Measurements from ENCODE around the gene DMRT3.

Gene DMRT3

DNA sequence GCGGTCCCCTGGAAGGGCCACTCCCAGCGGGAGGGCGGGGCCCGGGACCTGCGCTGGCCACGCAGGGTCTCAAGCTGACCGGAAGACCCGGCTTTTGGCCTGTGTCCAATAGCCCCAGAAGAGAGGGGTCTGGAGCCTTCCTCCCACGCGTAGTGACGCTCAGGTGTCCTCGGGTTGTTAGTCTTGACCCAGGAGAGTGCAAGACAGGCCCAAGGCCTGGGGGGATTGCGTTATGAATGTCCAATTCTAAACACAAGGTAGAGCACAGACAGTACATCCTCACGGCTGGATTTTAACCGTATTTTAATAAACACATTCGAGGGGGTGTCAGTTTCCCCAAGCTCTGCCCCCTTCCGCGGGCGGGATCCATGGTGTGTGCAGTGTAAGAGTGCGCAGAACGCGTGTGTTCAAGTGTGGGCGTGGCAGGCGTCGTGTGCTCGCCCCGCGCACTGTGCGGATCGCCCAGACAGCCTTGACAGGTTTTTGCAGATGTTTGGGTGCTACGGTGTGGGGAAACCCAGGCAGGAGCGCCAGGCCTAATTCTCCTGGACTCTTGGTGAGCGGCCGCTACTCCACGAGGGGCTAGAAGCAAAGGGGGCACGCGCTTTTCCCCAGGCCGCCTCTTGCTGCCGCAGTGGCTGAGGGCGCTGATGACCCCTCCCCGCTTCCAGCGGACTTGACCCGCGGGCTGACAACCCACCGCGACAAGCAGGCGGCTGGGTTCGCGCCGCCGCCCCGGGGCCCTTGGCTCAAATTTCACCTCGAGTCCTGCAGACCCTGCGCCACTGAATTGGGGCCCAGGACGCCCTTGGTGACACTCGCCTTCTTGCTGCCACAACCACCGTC lies 6.1 kb upstream of the DMRT3 start:
- no peak for DNase-seq (ENCODE audit: low read depth)

DNA sequence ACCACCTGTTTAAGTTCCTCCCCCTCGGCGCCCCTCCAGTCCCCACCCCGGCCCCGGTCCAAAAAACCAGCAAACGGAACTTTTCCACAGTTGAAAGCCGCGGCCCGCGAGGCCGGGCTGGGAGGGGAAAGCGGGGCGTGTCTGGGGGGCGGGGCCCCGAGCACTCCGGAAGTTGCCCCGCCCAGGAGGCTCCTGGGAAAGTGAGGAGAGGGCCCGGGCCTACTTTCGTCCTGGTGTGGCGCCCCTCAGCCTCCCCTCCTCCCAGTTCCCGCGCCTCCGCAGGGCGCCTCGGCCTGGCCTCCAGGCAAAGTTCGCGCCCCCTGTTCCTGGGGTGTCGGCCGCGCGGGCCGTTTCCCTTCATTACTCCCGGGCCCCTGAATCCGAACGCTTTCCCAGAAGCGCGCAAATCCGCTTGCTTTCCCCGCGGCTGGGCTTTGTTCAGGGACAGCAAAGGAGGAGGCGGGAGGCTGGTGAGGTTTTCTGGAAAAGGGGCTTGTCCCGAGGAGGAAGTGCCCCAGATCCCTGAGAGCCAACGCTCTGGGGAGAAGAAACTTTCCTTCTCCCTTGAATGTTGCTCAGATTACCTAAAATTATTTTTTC lies 4.5 kb upstream of the DMRT3 start:
- no peak for DNase-seq (ENCODE audit: low read depth)

DNA sequence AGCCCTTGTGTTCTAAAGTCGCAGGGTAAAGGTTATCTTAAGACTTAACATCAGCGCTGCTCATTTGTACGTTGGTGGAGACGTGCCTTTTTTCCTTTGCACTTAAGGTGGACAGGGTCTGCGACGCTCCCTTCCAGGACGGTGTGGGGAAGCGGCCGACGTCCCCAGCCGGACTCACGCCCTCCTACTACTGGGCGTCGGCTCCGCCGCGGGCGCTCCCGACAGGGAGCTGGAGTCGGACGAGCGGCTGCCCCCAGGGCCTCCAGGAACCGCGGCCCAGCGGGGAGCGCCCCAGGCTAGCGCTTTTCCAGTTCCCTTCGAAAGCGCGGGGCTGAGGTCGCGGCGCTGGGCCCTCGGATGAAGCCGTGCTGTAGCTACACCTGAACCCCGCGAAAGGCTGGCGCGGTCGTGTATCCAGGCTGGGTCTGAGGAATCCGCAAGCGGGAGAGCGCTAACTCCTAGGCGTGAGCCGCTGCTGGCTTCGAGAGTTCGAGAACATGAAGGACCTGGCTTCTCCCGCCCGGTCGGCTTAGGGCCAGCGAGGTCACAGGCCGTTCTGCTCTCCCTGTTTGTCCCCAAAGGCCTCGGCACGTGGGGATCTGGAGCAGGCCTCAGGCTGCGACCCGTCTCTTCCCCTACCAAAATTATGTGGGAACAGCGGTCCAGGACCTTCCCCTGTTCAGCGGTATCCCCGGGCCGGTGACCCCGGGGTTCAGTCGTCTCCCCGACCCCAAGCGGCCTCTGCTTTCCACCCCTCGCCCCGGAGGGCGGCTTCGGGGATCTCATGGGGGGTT lies 3.8 kb upstream of the DMRT3 start:
- DNase-seq (ENCODE audit: low read depth) = no peak

DNA sequence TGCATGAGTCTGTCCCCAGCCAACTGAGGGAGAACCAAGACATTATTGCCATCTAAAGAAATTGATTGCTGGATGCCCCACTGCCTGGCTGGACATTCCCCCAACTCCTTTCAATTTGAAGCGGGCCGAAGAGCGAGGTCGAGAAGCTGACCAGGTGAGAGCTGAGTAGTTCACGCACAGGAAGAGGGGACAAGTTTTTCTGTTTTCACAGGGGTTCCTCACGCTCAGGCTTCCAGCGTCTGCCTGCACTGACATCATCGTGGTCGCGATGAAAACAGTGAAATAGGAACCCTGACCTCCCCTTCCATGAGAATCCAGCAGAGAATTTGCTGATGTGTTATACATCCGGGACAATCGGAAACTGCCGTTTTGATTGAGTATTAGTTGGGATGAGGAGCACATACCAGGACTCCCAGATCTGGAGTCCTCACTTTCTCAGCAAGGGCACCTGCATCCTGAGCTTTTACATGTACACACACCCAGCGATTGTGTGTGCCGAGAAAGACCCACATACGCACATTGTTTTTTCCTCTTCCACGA lies 3.1 kb upstream of the DMRT3 start:
- no peak for DNase-seq (ENCODE audit: low read depth)

DNA sequence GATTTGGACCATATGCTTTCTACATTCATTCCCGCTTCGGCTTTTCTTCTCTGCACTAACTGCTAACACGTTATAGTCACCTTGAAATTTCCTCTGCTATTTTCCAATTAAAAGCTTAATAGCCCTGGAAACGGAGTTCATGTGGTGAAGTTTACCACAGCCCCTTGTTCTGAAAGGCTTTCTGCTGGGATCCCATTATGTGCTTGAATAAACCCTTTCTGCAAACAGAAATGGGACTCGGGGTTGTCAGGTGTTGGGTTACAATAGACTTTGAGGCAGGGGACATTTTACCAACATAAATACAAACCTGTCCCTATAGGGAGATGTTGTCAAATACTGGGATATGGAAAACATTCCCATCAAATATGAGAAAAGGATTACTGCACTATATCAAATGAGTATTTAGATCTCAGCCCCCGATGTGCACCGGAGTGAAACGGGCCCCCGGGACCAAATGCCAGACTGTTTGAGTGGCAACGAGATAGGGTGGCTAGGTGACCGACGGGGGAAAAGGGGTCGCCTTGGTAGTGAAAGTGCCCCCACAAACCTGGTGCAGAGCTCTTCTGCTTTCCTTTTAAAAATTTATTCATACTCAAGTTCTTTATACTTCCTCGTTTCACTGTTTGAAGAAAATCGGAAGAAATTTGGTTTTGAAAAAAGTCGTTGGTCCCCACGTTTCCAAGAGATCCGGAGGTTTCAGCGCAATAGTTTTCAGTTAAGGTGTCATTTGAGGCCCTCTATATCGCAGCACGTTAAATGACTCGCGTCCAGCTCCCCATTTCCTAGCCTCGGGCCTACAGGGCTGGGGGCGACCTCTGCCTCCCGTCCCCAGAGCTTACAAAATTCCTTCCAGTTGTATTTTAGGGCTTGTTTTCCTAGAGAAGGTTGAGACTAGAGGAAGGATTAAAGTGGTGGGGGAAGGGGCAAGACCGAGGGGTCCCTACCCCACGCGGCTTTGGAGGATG lies 2.1 kb upstream of the DMRT3 start:
- no peak for DNase-seq (ENCODE audit: low read depth)

DNA sequence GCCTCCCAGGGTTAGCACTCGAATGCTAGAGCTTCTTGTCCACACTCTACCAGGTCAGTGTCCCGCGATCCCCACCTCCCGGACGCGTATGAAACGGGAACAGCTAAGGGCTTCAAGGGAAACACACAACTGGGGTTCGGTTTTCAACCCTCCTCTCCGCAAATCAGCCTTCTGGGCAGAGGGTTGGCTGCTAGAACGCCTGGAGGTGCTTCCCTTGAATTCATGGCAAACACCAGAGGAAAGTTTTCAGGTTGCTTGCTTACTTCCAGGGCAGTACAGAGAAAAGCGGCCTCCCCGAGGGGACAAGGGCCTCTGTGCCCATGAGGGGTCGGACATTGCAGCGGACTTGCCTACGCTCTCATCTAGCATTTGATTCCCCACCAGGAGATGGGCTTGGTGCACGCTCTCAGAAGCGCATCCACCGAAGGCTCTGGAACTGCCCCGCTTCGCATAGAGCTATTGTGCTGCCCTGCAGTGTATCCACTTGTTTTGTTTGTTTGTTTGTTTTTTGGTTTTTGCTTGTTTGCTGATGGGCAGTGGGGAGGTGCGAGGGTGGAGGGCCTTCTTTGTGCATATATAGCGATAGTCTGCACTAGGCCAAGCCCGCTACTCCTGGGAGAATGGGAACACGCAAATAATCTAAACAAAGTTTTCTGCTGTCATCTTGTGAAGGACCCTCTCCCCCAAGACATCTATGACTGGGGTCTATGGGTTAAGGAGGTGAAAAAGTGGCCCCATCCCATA lies 1.3 kb upstream of the DMRT3 start:
- DNase-seq (ENCODE audit: low read depth) = no peak

DNA sequence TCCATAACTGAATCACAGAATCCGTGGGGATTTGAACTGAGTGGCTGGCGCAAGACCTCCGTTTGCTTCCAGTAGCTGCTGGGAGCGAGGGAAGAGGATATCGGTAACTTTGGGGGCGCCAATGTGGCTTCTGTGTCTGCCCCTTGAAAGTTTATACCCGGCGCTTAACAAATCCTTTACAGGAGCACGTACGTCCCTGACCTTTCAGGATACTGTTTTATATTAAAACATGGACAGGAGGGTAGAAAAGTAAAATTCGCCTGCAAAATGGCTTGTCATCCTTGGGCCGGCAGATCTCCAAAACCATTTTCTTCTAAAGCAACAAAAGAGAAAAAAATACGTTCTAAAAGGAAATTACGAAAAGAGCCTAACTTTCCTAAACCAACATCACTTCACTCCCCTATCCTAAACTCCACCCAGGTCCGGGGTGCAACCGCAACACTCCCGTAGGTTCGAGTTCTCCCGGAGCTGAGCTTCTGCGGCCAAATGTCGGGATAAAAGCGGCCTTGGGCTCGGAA lies 656 bp upstream of the DMRT3 start:
- no peak for DNase-seq (ENCODE audit: low read depth)

DNA sequence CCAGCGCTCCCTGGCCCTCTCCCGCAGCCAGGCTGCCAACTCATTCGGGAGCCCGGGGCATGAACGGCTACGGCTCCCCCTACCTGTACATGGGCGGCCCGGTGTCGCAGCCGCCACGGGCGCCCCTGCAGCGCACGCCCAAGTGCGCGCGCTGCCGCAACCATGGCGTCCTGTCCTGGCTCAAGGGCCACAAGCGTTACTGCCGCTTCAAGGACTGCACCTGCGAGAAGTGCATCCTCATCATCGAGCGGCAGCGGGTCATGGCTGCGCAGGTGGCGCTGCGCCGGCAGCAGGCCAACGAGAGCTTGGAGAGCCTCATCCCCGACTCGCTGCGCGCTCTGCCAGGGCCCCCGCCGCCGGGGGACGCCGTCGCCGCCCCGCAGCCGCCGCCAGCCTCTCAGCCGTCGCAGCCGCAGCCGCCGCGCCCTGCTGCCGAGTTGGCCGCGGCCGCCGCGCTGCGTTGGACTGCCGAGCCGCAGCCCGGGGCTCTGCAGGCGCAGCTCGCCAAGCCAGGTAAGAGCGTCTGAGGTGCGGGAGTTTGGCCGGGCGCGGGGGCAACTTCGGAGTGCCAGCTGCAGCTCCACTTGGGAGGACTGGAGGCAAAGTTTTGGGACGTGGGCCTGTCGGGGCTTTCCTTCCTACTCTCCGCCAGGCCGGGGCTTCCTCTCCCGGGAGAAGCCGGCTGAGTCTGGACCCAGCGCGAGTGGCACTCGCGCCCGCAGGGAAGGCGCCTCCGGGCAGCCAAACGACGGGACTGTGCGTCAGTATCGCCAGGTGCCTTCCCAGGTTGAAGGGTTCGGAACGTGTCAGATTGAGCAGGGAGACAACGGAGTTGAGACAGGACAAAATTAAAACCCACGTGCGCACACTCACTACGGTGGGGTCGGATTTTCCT lies 735 bp downstream of the DMRT3 start:
- no peak for DNase-seq (ENCODE audit: low read depth)

DNA sequence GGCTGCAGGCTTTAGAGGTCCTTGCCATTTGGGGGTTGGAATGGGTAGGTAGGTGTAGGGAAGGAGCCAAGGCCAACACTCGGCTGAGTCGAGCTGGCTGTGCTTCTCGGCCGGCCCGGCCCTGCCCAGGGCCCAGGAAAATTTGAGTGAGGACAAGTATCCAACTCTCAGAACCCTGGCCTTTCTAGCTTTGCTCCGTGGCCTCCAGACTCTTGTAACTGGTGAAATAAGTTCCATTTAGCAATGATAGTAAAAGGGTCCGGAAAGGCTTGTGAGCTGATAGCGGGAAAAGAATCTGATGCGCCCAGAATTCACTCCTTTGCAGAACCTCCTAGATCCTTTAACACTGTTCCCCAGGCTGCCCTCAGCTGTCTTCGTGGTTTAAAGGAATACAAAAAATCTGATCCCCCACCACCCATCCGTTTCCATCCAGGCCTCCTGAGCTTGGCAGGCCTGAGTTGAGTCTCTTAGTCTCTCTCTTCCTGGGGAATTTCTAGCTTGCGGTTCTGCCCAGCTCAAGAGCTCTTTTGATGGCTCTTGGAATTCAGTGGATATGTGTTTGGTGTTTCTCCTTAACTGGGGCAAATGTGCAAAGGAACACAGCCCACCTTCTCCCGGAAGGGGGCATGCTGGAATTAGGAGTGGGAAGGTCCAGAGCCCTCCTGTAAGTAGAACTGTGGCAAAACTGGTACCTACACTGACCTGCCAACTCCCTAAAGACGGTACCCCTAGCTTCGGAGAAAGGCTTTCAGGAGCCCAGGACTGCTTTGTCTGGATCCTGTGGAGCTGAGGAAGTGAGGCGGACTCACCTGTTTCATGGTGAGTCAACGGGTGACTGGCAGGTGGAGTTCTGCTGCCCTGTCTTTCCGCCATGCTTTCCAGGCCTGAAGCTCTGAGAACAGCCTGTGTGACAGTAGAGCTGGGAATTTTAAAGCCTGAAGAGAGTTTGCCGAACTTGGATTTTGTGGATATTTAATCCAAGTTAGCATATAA lies 1.7 kb downstream of the DMRT3 start:
- no peak for DNase-seq (ENCODE audit: low read depth)

DNA sequence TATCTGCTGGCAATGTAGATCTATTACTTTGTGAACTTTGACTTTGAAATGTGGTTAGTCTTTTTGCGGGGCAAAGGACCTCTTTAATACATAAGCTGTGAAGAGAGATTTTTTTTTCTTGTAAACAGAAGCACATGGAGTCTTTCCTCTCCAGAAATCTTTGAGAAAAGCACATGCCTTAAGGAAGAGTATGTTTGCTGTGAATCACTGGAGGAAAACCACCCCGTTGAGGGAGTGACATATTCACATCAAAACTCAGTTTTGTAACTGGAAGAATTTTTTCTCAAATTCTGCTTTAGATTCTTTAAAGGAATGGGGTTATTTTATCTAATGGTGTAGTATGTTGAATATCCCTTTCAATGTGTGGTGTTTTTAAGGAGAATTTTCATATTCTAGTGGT lies 3.5 kb downstream of the DMRT3 start:
- no peak for DNase-seq (ENCODE audit: low read depth)

DNA sequence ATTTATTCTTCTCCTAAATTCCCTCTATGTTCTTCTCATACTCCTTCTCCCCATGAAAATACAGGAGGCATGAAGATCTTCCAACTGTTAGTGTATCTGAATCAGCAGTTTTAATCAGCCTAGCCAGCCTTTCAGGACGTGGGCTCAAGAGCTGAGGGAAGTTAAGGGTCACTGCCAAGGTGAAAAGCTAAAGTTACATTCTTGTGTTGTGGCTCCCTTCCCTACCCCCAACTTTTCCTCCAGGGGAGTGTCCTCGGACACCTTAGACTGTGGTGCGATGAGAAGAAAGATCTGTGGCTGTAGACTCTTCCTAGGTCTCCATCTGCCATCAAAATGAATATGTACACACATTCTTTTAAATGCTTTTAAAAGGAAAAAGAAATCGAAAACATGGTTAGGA lies 4.2 kb downstream of the DMRT3 start:
- DNase-seq (ENCODE audit: low read depth) = no peak

DNA sequence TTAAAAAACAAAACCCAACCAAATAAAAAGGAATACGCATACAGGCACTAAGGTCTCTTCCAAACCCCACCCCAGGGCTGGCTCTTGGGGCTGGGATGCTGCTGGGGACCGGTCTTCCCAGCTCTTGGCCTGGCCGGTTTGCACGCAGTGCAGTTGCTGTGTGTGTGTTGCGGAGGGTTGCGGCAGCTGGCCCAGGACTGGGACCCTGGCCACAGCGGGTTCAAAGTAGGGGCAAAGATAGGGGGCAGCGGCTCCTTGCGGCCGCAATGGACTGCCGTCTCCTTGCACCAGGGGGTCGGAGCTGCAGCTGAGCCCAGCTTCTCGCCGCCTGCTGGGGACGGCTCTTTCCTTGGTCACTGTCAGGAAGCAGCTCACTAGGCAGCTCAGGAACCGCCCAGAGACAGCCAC lies 5.0 kb downstream of the DMRT3 start:
- DNase-seq (ENCODE audit: low read depth) = no peak

DNA sequence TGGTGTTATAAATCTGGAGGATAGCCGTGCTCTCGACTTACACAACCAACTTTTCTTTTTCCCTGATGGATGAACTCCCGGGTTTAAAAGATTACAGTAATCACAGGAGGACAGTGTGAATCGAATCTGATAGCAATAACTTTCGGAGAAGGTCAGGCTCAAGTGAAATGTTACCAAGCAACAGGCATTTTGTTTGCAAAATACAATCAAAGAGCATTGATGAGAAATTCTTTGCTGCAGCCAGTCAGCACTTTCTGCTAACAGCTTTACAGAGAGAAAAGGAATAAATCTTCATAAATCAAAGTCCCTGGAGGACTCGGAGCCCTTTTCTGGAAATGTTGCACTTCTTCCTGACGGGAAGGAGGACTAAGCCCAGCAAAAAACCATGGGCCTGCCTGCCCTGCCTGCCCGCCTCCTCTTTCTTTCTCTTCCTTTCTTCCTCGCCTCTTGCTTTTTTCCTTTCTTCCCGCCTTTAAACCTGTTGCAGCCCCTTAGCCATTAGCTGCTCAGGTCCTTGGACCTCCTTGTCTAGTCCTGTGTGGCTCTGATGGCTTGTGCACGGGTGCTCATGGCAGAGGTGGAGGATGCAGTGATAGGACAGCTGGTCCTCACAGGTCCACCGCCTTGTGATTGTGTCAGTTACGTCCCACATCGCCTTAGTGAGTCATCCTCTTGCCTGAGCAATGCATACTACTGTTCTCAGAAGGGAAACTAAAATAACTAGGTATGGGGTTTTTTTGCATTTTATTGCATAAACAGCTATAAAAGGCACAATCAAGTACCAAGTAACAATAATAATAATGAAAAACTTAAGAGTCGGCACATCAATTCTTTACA lies 6.2 kb downstream of the DMRT3 start:
- no peak for DNase-seq (ENCODE audit: low read depth)

DNA sequence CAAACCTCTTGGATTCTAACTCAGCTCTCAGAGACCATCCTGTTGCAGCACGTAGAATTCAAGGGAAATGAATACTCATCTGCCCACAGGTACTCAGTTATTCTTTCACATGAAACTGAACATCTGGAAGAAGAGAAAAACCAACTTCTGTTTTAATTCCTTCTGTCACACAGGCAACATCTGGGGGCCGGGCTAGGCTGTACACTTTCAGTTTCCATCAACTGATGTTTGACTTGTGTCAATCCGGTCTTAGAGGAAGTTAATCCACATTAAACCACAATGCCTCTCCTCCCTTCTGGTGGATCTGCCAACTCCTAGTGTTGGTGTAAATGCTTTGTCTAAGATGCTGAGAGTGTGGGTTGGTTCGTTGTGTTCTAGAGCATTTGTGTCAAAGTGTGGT lies 17.6 kb downstream of the DMRT3 start:
- no peak for DNase-seq (ENCODE audit: low read depth)

DNA sequence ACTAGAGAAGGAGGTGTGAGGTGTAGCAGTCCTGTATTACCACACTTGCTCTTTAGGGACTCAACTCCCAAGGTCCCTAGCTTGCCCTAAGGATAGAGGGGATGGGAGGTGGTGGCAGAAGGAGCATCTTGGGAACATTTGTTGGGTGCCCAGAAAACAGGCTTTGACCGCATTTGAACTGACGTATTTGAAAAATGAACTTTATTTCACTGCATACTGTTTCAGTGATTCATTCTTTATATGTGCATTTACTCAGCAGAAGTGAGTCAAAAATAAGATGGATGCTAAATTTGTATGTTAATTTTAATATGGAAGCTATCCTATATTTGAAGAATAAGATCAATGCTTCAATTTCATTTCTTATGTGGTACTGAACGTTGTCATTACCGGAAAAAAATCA lies 18.7 kb downstream of the DMRT3 start:
- no peak for DNase-seq (ENCODE audit: low read depth)

DNA sequence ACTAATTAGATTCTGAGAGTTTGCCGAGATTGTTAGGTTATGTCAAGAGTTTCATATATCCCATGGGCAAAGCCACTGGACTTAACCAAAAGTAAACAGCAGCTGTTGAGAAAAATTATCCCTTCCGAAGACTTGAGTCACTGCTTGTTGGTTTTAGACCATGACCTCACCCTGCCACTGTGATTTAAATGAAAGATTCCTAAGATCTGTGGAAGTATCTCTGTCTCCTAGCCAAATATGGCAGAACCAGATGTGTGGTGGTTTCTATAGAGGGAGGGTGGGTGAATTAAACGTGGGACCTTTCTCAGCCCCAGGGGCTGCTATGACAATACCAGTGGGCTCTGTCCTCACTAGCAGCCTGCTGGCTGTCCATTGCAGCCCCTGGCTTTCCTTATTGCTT lies 19.3 kb downstream of the DMRT3 start:
- DNase-seq (ENCODE audit: low read depth) = no peak

All from activated T-cell treated with anti-CD3 and anti-CD28 coated beads for 1 hour (primary cell).